ENCODE measurements around the gene GALNT2. TPM values are rescaled to one million over a fixed set of nuclear protein-coding genes. Genes with fewer than 3 reads are reported as not detected.

GALNT2 gene
- total and polyA plus RNA-seq, 9 of the 15 experiments (the other 6 are each of a cell fraction or from before 2014, with no cell fraction given) = 1.6 to 106 (median 51.9) TPM

- TF ChIP-seq, protein P1, sequence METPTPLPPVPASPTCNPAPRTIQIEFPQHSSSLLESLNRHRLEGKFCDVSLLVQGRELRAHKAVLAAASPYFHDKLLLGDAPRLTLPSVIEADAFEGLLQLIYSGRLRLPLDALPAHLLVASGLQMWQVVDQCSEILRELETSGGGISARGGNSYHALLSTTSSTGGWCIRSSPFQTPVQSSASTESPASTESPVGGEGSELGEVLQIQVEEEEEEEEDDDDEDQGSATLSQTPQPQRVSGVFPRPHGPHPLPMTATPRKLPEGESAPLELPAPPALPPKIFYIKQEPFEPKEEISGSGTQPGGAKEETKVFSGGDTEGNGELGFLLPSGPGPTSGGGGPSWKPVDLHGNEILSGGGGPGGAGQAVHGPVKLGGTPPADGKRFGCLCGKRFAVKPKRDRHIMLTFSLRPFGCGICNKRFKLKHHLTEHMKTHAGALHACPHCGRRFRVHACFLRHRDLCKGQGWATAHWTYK (CRISPR knock-in tag; IDR thresholded peaks at IDR 0.05) = peak; percentile 97
- no peak for TF ChIP-seq GABPB2 (CRISPR knock-in tag; conservative IDR thresholded peaks at IDR 0.05)
- TF ChIP-seq CHD4 (IDR thresholded peaks at IDR 0.05; ENCODE audit: insufficient read depth, insufficient replicate concordance, low read depth, low read length, poor library complexity, severe bottlenecking) = no peak
- TF ChIP-seq, protein P2, sequence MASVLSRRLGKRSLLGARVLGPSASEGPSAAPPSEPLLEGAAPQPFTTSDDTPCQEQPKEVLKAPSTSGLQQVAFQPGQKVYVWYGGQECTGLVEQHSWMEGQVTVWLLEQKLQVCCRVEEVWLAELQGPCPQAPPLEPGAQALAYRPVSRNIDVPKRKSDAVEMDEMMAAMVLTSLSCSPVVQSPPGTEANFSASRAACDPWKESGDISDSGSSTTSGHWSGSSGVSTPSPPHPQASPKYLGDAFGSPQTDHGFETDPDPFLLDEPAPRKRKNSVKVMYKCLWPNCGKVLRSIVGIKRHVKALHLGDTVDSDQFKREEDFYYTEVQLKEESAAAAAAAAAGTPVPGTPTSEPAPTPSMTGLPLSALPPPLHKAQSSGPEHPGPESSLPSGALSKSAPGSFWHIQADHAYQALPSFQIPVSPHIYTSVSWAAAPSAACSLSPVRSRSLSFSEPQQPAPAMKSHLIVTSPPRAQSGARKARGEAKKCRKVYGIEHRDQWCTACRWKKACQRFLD (CRISPR knock-in tag; IDR thresholded peaks at IDR 0.05) = peak; percentile 98
- peak; percentile 84 for TF ChIP-seq ETV1 (tag; conservative IDR thresholded peaks at IDR 0.05; ENCODE audit: low read depth)
- TF ChIP-seq ATF7 (IDR thresholded peaks at IDR 0.05) = no peak
- TF ChIP-seq ZNF785 (CRISPR knock-in tag; IDR thresholded peaks at IDR 0.05) = 0 out of 2 replicates have a peak, but pooled peaks have one; percentile 61
- no peak for TF ChIP-seq TRIM24 (IDR thresholded peaks at IDR 0.05)
- no peak for TF ChIP-seq ETV6 (IDR thresholded peaks at IDR 0.05; ENCODE audit: borderline replicate concordance in 1 of 2, low read depth in 2 of 2, low read length in 1 of 2)
- no peak for TF ChIP-seq ETV6 (CRISPR knock-in tag; IDR thresholded peaks at IDR 0.05; ENCODE audit: borderline replicate concordance)
- TF ChIP-seq ZFP1 (CRISPR knock-in tag; IDR thresholded peaks at IDR 0.05) = peak; percentile 89
- no peak for TF ChIP-seq E2F5 (CRISPR knock-in tag; IDR thresholded peaks at IDR 0.05)
- TF ChIP-seq PRPF4 (IDR thresholded peaks at IDR 0.05; ENCODE audit: insufficient read depth, low read depth, low read length, poor library complexity, severe bottlenecking) = no peak
- peak; percentile 65 for TF ChIP-seq NUFIP1 (IDR thresholded peaks at IDR 0.05; ENCODE audit: partially characterized antibody)
- TF ChIP-seq ESRRB (CRISPR knock-in tag; IDR thresholded peaks at IDR 0.05; ENCODE audit: borderline replicate concordance) = no peak
- no peak for TF ChIP-seq KHSRP (IDR thresholded peaks at IDR 0.05)
- no peak for TF ChIP-seq MYNN (IDR thresholded peaks at IDR 0.05)
- no peak for TF ChIP-seq MYNN (CRISPR knock-in tag; IDR thresholded peaks at IDR 0.05)
- TF ChIP-seq NR2C1 (IDR thresholded peaks at IDR 0.05) = no peak
- TF ChIP-seq NR2C1 (tag; IDR thresholded peaks at IDR 0.05) = peak; percentile 91
- TF ChIP-seq, protein P3, sequence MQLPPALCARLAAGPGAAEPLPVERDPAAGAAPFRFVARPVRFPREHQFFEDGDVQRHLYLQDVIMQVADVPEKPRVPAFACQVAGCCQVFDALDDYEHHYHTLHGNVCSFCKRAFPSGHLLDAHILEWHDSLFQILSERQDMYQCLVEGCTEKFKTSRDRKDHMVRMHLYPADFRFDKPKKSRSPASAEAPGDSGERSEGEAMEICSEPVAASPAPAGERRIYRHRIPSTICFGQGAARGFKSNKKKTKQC (CRISPR knock-in tag; IDR thresholded peaks at IDR 0.05) = no peak
- TF ChIP-seq HNRNPK (IDR thresholded peaks at IDR 0.05; ENCODE audit: low read depth, low read length, poor library complexity, severe bottlenecking) = no peak
- no peak for TF ChIP-seq PHF21A (IDR thresholded peaks at IDR 0.05; ENCODE audit: borderline replicate concordance, low read depth)
- TF ChIP-seq, protein P4, sequence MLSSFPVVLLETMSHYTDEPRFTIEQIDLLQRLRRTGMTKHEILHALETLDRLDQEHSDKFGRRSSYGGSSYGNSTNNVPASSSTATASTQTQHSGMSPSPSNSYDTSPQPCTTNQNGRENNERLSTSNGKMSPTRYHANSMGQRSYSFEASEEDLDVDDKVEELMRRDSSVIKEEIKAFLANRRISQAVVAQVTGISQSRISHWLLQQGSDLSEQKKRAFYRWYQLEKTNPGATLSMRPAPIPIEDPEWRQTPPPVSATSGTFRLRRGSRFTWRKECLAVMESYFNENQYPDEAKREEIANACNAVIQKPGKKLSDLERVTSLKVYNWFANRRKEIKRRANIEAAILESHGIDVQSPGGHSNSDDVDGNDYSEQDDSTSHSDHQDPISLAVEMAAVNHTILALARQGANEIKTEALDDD (IDR thresholded peaks at IDR 0.05) = no peak
Measured at GRCh38 chr1:230138561-230139239, 71.7 kb downstream of the GALNT2 start (continued).

Measured in K562 (cell line).